NCI-H2029 treated with DMSO at 0.1 percent for 48 hours (cell line): ENCODE results near the gene DSN1.

Source experiments
- DNase-seq: peaks from one replicate; lab custom pipeline; 2025; lab: John Stamatoyannopoulos, UW

Gene DSN1

DNA sequence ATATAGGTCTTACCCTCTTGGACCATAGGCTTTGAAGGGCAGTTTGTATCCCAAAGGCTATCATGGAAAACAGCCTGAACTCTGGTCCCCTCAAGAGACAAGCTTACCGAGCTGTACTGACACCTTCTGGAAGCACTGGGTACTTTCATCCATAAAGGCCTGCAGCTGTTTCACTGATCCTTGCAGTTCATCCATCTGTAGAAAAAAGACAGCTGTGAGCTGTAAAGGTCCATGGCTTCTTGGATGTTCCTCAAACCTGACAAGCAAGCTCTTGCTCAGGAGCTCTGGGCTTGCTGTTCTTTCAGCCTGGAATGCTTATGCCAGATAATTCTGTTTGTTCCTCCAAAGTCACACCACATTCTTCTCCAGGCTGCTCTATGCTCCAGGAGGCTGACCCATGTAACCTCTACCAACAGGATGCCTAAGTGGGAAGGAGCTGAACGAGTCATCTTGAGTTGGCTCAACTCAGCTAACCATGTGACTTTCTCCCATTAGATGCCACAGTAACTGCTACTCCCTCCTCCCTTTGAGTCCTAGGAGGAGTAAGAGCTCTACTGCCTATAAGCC is 18.8 kb downstream of the DSN1 start:
- DNase-seq = peak; percentile 15

DNA sequence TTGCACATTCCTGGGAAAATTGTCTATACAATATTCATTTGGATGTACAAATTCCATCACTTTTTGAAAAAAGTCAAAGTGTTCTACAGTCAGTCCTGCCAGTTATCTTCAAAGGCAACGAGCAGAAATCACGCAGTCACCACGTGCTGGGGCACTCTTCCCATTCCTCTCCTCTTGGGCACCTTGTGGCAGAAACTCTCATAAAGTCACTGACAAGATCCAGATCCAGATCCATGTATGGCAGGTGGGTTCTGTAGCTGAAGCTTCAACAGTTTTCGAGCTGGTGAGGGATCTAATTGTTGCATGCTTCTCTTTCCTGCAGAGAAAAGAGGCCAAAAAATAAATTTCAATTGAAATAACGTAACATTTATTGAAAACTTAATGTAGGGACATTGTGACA is 21.0 kb downstream of the DSN1 start:
- no peak for DNase-seq

DNA sequence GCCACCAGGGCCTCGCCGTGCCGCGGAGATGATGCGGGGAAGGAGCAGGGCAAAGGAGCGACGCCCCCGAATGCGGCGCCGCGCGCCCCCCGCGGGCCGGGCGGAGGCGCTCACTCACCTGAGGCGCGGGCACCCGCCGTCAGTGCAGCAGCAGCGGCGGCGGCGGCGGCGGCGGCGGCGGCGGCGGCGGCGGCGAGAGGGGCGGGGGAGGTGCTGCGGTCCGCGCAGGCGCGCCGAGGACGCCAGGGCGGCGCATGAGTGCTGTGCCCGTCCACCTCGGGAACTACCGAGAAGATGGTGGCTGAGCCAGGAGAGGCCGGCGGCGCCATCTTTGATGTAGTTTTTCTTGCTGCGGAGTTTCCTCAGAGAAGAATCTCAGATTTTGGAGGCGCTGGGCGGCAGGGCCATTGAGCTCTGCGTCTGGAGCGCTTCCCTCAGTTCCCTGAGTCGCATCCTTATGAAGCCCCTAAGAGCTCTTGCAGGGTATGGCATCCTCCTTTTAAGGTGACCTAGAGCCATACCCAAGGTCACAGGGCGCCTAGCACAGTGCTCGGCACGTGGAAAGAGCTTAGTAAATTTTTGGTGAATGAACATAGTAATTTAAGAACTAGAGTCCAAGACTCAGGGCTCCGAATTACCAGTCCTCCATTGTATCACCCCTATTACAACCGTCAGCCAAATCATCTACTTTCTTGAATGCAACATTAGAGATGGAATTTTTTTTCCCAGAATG is 27.5 kb downstream of the DSN1 start, which contains the start of gene NDRG3:
Gene NDRG3, minus strand, starts transcription at position 164 of the 733 bp plus-strand sequence. CDS start 24,355 bp downstream, outside the sequence.
- DNase-seq = peak; percentile 86

DNA sequence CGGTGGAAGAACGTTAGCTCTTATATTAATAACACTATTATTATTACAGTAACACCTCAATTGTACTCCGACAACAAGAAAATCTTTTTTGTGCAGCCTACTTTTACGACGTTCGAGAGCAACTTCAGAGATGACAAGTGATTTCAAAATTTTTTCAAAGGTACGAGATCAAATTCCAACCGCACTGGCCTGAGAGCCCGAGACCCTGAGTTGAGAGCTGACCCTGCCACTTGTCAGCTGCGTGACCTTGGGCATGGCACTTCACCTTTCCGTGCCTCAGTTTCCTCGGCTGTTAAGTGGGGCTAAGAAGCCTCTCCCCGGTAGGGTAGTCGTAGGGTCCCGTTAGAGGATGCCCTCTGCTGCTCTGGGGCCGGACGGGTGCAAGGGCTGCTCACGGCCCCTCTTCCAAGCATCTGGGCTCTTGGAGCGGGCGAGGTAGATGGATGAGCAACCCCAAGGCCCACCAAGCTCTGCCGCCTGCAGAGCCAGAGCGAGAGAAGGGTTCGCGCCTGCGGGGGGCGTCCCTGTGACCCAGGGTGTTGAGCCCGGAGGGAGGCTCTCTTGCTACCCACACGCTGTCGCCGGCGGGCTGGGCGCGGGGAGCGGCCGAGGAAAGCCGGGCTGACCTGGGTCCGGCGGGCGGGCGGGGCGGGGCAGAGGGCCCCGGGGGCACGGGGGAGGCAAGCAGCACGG is 28.2 kb downstream of the DSN1 start:
- no peak for DNase-seq

DNA sequence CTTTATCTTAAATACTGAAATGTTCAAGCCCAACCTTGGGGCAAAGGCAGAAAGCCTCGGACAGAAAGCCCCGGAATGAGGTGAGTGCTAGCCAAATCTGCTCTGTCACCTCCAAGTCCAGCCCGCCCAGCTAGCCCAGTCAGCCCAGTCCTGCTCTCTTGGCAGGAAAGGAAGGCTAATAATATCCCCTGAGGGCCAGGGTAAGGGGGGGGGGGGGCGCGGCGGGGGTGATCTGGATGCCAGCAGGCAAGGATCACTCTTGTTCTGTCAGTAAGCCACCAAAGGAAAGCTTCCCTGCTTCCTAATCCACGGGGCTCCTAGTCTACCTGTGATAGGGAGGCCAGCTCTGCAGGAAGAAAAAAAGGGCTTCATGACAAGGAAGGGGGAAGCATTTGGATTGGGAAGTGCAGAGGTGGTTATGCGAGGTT is 28.8 kb downstream of the DSN1 start:
- DNase-seq = peak; percentile 74

DNA sequence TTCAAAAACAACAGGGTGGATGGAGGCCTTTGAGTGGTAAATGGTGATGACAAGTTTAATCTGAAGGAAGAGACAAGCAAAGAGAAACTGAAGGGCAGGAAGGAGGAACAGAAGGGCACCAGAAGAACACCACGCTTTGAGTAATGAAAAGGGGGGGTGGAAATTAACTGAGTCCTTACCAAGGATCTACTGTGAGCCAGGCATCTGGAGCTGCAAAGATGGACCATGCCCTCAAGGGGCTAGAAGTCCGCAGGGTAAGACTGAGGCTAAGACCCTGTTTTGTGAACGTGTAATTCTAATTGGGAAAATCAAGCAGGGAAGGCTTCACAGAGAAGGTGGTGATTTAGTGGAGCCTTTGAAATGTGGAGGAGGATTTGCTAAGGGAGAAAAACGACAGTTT is 29.3 kb downstream of the DSN1 start:
- no peak for DNase-seq

DNA sequence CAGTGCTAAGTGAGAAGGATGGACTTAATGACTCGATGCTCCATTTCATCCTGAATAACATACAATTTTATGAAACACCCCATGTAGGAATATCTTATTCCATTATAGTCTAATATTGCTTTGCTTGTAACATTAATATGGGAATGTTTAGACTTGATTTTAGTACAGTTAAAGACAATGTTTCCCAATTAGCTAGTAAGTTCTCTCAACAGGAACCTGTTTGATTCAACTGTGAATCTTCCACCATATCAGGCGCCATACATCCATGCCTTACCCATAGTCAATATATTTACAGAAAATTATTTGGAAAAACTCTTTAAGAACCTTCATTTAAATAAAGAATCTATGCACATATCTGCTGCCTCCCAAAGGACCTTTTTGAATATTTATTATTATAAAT is 31.0 kb downstream of the DSN1 start:
- DNase-seq = no peak

DNA sequence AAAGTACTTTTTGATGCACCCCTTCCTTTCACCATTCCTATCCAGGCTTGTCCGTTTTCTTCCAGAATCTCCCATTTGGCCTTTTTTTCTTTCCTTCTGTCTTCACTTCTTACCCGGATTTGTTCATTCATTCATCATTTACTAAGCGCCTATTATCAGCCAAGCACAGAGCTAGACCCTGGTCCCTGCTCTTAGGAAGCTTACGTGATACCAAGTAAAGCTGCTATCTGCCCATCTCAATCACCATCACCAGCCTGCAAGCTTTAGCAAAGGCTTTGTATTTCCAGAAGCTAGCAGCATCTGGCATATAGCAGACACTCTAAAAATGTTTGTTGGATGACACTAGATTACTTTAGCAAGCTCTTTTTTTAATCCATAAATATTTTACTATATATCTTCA is 32.5 kb downstream of the DSN1 start:
- no peak for DNase-seq

DNA sequence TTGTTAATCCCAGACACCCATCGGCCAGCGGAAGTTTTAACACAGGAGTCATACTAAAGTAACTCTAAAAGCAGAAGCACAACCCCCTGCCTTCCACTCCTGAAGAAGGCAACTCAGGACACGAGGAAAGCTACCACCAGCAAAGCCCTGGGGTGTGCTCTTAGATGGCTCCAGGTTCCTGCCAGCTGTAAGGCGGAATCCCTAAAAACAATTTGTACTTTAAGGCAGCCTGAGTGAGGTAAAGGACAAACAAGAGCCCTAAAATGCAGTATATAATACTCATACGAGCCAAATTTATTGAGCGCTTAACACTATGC is 36.4 kb downstream of the DSN1 start:
- DNase-seq = no peak

DNA sequence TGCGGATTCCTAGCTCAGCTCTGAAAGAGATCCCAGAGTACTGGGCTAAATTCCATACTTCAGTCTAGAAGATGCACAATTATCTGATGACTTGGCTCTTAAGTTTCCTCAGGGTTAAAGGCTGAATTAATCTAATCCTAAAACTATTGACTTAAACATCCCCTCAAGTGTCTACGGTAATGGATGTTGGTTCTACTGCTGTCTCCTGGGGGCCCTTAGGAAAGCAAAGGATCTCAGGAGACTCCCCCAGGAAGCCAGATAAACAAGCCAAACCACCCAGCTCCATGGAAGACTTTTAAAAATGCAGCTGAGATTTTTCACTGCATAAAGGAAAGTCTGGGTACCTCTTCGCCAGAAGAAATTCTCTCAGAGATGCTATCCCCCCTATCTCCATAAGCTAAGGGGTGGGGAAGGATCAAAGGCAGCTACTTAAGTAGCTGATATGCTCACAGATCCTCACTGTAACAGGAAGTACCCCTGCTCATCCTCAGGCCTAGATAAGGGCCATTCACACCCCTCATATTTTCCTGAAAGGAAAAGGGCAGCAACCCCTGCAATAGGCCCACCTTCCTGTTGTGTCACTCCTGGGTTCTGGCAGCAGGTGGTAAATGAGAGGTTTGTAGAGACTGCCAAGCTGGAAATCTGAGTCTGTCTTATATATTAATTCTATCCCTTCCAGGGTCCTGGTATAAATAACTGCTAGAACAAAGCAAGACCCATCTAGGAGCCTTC is 36.9 kb downstream of the DSN1 start:
- DNase-seq = no peak

DNA sequence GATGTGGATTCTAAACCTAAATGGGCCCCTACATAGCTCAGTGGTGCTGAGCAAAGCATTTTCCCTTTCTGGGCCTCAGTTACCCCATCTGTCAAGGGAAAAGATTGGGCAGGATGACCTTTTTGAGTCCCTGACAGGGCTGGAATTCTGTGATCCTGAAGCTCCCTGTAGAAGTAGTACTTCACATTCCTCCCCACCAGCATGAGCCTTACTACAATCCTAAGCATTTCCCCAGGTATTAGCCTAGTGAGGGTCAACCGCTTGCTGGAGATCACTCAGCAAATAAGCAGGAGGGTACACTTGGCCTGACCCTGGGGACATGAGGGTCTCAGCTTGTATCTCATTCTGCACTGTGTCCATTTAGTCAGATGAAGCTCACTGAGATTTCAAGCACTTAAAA is 41.1 kb downstream of the DSN1 start:
- no peak for DNase-seq

DNA sequence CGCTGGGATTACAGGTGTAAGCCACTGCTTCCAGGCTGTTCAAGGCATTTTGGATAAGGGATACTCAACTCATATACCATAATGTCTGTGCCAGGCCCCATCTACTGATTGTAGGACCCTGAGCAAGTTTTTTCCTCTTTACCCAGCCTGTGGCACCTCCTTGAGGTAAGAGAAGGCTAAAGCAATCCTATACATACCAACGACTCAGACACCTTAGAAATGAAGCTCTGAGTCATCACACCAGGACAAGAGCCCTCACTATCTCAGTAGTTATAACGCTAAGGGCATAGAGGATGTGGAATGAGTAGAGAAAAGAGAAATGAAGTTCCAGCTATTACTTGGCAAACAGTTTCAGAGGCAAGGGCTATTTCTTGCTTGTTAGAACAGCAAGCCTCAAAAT is 44.6 kb downstream of the DSN1 start:
- DNase-seq = no peak

DNA sequence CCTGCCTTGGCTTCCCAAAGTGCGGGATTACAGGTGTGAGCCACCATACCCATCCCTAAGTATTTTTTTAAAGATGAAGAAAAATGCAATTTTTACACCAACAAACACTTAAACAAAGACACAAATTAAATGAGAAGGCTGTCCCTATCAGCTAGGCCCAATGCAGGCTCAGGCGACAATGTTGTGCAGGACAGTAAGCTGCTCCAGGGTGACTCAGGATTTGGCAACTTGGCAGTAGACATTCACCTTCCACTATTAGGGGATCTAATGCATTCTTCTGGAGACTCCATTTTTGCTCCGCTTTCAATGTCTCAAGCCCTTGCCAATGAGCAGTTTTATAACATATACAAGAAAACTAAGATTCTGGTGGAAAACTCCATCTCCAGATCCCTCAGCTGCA is 47.4 kb downstream of the DSN1 start:
- DNase-seq = no peak

DNA sequence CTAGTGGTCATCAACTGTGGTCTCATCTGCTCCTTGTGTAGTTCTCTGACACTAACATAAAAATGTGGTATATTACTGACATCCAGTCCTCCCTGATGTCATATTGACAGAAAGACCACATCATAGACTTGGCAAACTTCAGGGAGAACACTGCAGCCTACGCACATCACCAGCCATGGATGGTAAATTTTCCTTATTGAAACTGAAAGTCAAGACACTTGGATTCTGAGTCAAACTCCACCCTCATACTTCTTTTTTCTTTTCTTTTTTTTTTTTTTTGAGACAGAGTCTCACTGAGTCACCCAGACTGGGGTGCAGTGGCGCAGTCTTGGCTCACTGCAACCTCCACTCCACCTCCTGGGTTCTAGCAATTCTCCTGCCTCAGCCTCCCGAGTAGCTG is 53.1 kb downstream of the DSN1 start:
- DNase-seq = no peak

DNA sequence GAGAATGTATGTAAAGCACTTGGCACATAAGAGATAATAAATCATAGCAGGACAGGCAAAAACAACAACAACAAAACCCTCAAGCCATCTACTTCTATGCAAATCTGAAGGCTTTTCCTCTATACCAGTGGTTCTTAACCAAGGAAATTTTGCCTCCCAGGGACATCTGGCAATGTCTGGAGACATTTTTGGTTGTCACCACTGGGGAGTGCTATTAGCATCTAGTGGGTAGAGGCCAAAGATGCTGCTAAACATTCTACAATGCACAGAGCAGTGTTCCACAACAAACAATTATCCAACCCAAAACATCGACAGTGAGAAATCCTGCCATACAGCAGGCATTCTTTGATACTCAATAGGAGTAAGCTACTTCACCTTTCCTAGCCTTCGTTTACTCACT is 55.9 kb downstream of the DSN1 start:
- peak; percentile 14 for DNase-seq

DNA sequence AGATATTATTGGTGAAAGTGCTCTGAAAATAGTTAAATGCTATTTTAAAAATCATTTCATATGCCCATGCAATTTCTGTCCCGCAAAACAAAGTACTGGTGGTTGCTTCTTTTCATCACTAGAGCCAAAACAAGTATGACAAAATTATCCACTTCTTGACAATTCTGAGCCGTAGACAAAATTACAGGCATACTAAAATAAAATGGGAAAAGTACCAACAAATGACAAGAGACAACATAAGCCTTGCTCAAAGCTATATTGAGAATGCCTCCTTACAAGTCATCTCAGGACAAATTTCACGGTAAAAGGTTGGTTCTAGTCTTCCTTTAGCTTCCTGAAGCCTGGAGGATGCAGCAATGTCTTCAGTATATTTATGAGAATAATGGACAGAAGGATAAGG is 56.5 kb downstream of the DSN1 start:
- no peak for DNase-seq

DNA sequence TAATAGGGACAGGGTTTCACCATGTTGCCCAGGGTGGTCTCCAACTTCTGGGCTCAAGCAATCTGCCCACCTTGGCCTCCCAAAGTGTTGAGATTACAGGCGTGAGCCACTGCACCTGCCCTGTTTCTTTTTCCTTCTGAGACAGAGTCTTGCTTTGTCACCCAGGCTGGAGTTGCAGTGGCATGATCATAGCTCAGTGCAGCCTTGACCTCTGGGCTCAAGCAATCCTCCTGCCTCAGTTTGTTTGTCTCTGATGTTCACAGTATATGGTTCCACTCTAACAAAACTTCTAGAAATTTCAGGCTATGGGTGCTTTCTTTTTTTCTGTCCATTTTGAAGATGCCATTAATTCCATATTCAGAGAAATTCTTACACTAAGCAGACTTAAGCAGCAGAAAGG is 60.8 kb downstream of the DSN1 start:
- no peak for DNase-seq

DNA sequence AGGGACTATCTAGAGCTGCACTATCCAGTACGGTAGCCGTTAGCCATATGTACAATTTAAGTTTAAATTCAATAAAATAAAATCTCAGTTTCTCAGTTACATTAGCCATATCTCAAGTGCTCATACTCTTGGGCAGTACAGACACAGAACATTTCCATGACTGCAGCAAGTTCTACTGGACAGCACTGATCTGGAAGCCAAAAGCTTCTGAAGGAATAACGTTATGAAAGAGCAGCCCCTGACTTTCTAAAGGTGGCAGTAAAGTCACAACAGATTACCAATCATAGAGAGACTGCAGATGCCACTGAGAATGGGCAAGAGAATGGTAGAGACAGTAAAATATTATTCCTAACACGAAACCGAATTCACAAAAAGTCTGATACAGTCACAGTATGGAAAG is 64.4 kb downstream of the DSN1 start:
- no peak for DNase-seq

DNA sequence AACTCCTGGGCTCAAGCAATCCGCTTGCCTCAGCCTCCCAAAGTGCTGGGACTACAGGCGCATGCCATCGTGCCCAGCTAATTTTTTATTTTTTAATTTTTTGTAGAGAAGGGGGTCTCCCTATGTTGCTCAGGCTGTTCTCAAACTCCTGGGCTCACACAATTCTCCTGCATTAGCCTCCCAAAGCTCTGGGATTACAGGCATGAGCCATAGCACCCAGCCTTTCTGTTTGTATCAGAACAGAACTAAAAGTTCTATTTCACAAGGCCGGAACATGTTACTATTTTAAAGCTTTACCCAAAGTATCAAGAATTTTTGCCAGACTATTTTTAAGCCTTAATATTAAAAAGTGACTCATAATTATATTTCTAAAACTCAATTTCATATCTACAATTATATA is 70.0 kb downstream of the DSN1 start:
- no peak for DNase-seq
